Measurements from ENCODE around the gene PHF21B. TPM values are rescaled to one million over a fixed set of nuclear protein-coding genes. Genes with fewer than 3 reads are reported as not detected.

PHF21B gene
- total RNA-seq, 2 donors from 2014 or later, result 0.71 to 0.76 TPM

DNA sequence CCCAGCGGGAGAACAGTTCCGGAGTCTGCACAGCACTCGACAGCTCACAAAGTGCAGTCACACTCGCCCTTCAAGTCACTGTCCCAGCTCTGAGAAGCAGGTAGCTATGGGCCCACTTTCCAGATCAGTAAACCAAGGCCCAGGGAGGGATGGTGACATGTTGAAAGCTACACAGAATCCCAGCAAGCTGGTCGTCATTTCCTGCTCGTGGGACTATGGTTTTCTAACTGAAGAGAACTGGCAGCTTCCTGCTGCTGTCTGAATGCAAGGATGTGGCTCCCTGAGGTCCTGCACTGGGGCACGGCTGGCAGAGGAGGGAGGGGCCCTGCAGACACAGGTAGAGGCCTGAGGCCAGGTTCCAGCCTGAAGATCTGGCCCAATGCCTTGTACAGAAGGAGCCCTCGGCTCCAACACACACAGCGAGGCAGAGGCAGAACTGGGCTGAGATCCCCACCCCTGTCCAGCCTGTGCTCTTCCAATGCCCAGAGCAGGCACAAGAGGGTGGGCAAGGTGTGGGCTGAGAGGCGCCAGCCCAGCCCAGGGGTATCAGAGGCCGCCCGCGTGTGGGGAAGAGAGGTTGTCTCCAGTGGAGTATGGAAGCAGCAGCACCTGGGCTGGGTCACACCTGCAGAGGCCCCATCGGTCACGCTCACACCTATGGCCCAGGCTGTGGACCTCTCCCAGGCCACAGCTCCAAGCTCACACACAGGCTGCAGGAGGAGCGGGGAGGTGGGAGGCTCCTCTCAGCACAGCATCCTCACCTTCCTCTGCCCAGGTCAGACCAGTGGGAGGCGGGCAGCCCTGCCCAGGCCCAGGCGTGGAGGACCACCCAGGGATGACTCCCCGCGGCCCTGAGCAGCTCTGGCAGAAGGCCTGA is 119.2 kb downstream of the PHF21B start:
- ATAC-seq (no peak), DNase-seq (no peak)
- intact Hi-C loops (cut with DNase I), result no loop called here

DNA sequence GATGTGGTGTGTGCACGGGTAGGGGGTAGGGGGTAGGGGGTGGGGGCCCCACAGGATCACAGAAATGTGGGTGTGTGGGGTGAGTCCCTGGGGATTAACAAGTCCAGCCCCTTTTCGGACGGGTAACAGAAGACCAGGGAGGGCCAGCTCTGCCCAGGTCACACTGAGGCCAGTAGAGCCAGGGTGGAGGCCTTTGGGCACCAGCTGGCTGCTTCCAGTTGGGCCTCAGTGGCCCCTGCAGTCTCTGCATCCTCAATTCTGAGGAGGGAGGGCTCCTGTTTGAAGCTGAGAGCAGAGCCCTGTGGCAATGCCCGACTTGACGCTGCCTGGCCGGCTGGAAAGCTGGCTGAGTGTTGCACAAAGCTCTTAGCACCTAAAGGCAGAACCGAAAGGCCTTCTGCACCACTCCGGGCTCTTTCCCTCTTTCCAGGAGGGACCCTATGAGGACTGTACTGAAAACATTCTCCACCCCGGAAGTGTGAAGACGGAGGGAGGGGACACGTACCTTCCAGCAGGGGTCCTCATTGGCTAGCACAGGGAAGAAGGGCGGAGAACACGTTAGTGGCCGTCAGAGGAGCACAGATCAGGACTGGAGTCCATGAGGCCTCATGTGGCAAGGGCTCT is 120.4 kb downstream of the PHF21B start:
- intact Hi-C loops (cut with DNase I), result no loop called here
- ATAC-seq (no peak), DNase-seq (no peak)

DNA sequence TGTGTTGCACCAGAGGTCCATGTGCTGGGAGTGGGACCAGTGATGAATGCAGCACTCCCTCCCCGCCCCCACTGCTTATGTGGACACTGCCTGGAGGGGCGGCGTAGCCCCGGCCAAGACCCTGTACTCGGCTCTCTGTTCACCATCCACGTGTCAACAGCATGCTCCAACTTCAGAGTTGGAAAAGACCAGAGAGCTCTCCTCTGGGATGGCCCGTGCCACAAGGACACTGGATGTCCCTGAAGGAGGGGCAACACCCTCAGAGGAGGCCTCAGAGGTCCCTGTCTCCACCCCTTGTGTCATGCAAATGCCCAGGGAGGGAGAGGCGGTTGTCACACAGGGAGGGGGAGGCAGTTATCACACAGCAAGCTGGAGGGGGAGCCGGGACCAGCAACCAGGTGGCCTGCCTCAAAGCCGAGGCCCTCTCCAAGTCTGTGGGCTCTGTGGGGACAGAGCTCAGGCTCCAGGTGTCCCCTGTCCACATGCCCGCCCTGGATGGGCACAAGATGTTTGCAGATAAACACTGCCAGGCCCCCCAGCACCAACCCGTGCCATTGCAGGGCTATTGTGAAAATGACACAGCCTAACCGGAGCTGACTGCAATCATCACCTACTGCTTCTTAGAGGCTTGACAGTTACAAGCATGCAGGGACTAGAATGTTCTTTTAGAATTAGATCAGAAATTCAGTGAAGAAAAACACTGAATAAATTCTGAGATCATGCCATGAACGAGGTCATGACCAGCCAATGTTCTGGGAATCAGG is 121.1 kb downstream of the PHF21B start:
- DNase-seq (no peak), ATAC-seq (no peak)
- intact Hi-C loops (cut with DNase I), result no loop called here

DNA sequence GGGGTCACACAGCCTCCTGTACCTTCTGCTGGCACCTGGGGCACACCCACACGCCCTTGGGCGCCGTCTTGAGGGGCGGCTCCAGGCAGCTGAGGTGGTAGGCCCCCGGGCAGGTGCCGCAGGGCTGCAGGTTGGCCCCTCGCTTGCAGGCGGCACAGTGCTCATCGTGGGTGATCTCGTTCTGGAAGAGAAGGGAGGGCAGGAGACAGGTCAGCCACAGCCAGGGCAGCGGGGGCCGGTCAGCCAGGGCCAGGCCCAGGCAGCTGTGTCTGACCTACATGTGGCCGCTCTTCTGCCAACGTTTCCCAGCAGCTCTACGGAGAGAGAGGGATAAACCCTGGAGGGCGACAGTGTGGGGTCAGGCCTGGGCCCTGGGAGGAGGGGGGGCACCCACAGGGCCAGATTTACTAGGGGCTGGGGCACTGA is 121.9 kb downstream of the PHF21B start:
- ATAC-seq (no peak), DNase-seq (no peak)
- intact Hi-C loops (cut with DNase I), result no loop called here

DNA sequence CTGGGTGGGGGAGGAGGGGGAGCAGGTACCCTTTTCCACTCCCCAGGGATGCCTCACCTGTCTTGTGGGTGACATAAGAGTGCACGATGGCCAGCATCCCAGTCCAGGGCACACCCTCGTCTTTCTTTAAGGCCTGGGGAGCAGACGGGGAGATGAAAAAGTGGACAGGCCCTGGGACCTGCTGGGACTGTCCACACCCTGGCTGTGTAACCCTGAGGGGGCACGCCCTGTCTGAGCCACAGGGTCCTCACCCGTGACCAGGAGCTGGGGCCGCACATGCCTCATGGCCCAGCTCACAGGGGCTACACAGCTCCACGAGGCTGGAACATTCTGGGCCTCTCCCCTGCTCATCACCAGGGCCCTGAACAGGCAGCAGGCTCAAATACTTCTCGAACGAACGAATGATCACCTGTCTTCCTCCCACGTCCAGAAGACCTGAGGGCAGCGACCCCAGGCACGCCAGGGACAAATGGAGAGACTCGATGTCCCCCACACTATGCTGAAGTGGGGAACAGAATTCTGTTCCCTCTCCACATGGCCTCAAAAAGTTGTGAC is 123.9 kb downstream of the PHF21B start:
- no peak for DNase-seq
- ATAC-seq, result no peak
- intact Hi-C loops (cut with DNase I), result no loop called here

DNA sequence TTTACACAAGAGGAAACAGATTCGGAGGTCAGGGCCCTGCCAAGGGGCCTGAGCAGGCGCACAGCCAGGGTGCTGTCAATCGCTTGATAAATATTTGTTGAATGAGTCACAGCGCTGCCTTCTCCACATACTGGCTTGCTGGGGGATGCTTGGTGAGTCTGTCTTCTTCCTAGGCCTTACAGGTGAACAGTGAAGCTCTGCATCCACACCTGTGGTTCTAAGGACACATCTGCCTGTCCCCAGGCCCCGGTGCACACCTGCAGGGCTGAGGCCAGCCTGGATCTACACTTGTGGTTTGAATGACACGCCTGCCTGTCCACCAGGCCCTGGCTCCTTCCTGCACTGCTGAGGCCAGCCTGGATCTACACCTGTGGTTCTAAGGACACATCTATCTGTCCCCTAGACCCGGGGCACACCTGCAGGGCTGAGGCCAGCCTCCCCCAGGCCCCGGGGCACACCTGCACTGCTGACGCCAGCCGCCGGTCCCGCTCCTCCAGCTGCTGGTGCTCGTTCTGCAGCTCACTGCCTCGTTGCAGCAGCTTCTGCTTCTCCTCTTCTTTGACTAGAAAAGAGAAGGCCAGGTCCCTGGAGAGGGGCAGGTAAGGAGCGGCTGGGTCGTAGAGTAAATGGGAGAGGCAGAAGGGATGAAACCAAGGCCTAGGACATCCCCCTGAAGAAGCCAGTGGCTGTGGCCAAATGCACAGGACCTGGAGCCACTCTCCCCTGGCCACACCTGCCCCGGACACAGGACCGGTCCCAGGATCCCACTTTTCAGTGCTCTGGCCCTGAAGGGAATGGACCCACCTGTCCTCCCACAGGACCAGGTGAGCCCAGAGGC is 124.6 kb downstream of the PHF21B start:
- DNase-seq, result no peak

DNA sequence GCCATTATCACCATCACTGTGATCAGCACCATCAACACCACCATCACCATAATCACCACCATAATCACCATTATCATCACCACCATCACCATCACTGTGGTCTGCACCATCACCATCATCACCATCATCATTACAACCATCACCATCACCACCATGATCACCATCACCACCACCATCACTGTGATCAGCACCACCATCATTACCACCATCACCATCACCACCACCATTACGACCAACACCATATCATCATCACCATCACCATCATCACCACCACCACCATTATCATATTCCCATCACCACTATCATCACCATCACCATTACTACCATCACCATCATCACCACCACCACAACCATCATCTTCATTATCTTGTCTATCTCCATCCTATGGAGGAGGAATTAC is 125.2 kb downstream of the PHF21B start:
- DNase-seq (no peak), ATAC-seq (no peak)
- intact Hi-C loops (cut with DNase I), result no loop called here

More for the DNA sequence above, 124.6 kb downstream of the PHF21B start:
- ATAC-seq, result no peak
- intact Hi-C loops (cut with DNase I), result no loop called here

DNA sequence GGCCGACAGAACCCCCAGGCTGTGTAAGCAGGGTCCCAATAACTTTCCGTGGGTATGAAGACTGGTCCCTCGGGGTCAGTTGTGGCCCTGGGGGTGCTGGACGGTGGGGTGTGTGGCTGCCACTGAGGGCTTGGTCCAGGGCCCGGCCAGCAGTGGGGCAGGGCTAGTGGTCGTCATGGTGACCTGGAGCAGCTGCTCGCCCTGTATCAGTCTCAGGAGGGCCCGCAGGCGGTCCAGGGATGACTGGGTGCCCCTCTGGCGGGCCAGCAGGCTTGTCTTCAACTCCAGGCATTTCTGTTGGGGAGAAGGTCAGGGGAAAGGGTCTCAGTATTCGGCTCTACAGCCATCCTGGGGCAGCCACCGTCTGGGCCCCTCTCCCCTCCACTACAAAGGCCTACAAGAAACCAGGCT is 126.8 kb downstream of the PHF21B start:
- DNase-seq (no peak), ATAC-seq (no peak)
- intact Hi-C loops (cut with DNase I), result no loop called here

DNA sequence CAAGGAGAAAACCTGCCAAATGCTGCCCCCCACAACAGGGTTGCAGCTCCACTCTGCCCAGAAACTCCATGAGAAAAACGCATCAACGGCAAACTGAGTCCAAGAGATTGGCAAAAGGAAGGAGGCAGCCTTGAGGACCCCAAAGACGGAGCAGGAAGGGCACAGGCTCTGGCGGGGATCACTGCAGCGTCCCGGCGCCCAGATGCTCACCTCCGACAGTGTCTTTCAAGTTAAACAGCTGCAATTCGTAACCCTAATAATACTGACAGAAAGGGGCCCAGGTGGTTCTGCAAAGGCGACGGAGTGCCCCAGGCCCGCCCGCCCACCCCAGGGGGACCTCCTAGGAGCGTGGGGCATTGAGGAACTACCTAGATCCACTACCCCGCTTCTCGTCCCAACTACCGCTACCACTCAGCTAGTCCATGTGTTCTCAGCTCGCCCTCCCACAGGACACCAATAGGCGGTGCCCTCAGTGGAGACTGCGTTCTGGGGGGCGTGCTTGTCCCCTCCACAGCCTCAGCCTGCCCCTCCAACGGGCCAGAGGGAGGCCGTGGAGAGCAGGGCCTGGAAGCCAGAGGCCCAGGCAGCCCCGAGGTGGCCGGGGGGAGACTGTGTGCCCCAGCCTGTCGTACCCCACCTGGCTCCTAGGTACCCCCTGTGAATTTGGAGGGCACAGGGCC is 127.4 kb downstream of the PHF21B start:
- DNase-seq (no peak), ATAC-seq (no peak)
- intact Hi-C loops (cut with DNase I), result no loop called here

DNA sequence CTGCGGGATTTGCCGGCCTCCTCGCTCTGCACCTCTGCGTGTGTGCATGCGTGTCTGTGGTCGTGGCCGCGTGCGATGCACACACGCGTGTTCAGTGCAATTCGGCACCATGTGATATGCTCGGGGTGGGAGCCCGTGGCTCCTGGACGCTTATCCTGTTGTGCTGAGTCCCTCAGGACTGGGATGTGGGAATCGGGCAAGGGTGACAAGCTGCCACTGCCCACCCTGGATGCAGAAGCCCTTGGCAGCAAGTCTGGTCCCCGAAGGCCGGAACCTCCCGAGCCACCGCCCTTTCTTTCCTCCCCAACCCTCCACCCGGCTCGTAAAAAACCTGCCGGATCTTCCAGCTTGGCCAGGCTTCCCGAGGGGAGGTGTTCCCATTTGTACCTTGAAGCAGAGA is 128.2 kb downstream of the PHF21B start:
- DNase-seq (no peak), ATAC-seq (no peak)
- intact Hi-C loops (cut with DNase I), result no loop called here

DNA sequence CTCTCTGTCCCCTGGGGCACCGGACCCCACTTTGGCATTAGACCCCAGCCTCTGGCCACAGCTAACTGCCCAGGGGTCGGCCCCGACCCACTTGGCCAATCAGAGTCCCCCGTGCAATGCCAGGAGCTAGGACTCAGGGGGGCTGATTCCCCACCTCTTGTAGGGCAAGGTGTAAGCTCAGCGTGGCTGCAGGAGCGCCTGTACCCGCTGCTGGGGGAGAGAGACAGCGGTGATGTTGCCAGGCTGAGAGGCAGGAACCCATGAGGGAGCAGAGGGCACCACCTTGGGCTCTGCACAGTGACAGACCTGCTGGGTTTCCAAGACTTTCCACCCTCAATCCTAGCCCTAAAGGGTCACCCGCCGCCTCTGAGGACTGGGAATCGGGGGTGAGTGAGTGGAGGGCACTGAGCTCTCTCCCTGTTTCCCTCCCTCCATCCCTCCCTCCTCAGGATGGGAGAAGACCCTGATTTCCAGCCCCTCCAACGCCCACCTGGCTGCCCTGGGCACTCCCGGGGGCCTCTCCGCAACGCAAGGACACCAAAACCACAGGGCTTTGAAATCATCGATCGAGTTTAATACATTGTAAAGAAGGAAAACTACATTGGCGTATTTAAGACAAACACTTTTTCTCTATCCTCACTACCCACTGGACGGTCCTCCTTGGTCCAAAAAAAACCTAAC is 129.1 kb downstream of the PHF21B start:
- intact Hi-C loops (cut with DNase I), result no loop called here
- DNase-seq (no peak), ATAC-seq (no peak)

DNA sequence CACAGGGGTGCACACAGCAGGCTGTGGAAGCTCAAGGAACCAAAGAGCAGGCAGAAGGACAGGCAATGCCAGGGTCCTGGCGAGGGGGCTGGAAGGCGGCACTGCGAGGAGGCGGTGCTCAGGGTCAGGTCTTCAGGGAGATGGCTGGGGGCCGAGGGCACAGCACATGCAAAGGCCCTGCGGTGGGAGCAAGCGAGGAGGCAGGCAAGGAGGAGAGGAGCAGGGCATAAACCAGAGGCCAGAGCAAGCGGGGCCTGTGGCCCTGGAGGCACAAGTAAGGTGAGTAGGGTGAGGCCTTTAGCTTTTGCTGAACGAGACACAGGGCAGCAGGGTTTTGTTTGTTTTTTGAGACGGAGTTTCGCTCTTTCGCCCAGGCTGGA is 130.5 kb downstream of the PHF21B start:
- no peak for DNase-seq
- intact Hi-C loops (cut with DNase I), result no loop called here
- no peak for ATAC-seq

DNA sequence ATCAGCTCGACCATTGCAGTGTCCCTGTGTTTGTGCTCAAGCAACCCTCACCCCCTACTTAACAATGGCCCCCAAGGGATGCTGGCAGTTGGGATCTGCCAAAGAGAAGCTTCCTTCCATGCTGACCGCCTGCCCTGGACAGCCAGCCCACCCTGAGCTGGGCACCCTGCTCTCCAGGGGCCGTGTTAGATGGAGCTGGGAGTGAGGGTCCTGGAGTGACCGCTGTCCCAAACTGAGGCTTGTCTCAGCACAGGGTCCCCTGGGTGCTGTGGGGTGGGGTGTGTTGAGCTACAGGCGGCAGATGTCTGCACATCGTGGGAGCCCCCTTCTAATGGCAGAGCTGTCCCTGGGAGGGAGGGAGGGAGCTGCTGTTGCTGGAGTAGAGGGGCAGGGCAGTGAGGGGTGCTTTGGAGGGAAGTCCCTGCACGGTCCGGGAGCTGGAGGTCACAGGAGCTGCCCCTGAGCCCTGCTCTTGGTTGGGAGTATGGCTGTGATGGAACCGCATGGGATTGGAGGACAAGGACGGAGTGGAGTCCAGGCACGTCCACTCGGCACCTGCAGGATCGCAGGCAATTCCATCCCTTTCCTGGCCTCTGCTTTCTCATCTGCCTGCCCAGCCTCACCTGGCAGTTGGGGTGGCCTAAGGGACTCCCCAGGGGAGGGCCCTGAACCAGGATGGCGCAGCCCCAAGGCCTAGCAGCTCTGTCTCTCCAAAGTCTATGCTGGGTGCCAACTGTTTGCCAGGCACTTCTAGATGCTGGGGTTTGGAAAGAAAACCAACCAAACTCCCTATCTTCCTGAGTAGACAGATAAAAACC is 131.1 kb downstream of the PHF21B start:
- intact Hi-C loops (cut with DNase I), result no loop called here
- no peak for ATAC-seq
- DNase-seq, result no peak

DNA sequence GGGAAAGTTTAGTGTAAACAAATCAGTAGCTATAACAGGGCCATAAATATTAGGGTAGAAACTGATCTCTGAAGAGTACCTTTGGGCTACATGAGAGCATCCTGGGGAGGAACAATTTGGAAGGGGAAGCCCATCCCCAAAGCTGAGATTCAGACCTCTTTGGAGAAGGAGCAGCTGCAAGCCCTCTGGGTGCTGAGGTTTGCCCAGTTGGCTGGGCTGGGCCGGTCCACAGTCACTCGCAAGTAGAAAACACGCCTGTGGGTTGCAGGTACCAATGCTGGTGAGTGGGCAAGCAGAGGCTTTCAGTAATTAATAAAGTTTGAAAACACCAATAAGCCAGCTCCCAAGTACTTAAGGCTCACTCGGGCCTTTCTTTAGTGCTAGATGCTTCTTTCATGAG is 132.9 kb downstream of the PHF21B start:
- no peak for DNase-seq
- intact Hi-C loops (cut with DNase I), result no loop called here
- no peak for ATAC-seq

DNA sequence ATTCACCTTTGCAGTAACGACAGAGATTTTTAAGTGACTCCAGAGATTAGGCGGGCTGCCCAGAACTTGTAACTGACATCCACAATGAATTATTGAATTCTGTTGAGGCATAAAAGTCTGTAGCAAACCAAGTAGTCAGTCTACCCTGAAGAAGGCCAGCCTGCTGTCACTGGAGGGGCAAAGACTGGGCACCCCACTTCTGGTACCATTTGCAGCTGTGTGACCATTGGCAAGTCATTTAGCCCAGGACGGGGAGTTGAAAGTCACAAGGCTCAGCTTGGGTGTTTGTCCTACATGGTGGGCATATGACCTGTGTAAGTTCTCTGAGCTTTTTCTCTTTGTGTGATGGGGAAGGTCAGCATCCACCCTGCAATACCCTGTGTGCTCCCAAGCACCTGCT is 138.0 kb downstream of the PHF21B start:
- DNase-seq (no peak), ATAC-seq (no peak)
- intact Hi-C loops (cut with DNase I), result no loop called here

DNA sequence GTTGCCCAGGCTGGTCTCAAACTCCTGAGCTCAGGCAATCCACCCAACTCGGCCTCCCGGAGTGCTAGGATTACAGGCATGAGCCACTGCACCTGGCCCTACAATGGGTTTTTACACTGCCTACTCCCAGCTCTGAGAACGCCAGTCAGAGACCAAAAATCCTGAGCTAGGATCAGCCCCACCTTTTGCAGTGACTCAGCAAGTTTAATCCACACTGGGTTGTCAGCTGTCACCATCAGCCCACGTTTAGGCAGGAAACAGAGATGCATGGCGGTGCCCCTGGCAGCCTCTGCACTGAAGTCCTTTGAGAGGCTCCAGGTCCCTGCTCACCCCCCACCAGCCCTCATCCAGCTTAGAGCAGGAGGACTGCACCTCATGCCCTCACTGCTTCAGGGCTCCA is 139.8 kb downstream of the PHF21B start:
- intact Hi-C loops (cut with DNase I), result no loop called here
- DNase-seq (no peak), ATAC-seq (peak in 1 of 2 donors; percentile 55)

DNA sequence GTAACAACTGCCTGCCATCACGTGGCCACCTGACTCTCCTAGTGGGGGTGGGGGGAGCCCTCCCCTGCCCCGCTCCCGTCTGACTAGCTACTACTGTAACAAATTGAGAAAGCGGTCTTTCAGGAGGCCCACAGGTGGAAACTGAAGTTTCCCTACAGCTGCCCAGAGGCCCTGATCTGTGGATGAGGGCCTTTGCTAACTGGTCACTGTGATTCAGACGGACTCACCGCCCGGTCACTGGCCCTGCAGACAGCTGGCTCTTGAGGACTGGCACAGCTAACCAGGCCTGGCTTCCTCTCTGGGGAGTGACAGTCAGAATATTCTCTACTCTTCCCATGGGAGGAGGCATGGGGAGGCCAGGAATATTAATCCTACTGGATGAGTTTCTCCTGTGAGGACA is 140.6 kb downstream of the PHF21B start:
- ATAC-seq (no peak), DNase-seq (no peak)
- intact Hi-C loops (cut with DNase I), result no loop called here

Measured in left cardiac atrium (tissue), 4 donors.